OCI-LY7 (cell line): Measurements from ENCODE around the gene PPID. TPM values are rescaled to one million over a fixed set of nuclear protein-coding genes. Genes with fewer than 3 reads are reported as not detected.

Experiments used
- Bru-seq: library from RNA; stranded (reverse); fragments of 400-500 nt; gene quantifications from one replicate; lab custom pipeline; 2021; lab: Mats Ljungman, UMichigan
- BruChase-seq, 2 experiments: library from RNA; stranded (reverse); fragments of 400-500 nt; gene quantifications; one replicate each; lab custom pipeline; 2021; lab: Mats Ljungman, UMichigan
- BruUV-seq: library from RNA; stranded (reverse); fragments of 400-500 nt; replicated peaks from 2 replicates; lab custom pipeline; 2021; lab: Mats Ljungman, UMichigan
- CTCF ChIA-PET: fragments of 300-600 bp; sonication (Branson Sonifier 250); formaldehyde crosslinking; loops from one replicate; lab custom pipeline; 2022; ENCODE audit warnings: antibody characterized with exemption; ENCODE audit not compliant: unreplicated experiment; lab: Charles Lee
- POLR2A ChIA-PET: fragments of 300-600 bp; sonication (Branson Sonifier 250); formaldehyde crosslinking; loops from one replicate; lab custom pipeline; 2022; ENCODE audit warnings: antibody characterized with exemption; lab: Charles Lee
- DNase-seq: peaks from one replicate; pipeline ENCODE4 v3.0.0-alpha.2; 2015; ENCODE audit warnings: low spot score
- H2AFZ ChIP-seq: fragments of 200-600 bp; sonication (generic), shearing (Covaris generic); 2 replicates; pipeline ENCODE4 v1.6.1; 2014; ENCODE audit warnings: mild to moderate bottlenecking, antibody characterized with exemption, low read length, moderate library complexity
- H3K27ac ChIP-seq: fragments of 200-600 bp; sonication (generic); 2 replicates; pipeline ENCODE4 v1.5.1; 2014; ENCODE audit warnings: mixed run types, low read depth, mild to moderate bottlenecking, moderate library complexity, low read length, inconsistent platforms; ENCODE audit not compliant: poor library complexity, severe bottlenecking
- H3K36me3 ChIP-seq: fragments of 200-600 bp; sonication (generic); 2 replicates; pipeline ENCODE4 v1.6.1; 2014; ENCODE audit warnings: mild to moderate bottlenecking, antibody characterized with exemption, low read length, moderate library complexity, mixed read lengths; ENCODE audit not compliant: insufficient read depth
- H3K4me1 ChIP-seq: fragments of 200-600 bp; sonication (generic); 2 replicates; pipeline ENCODE4 v1.5.1; 2014; ENCODE audit warnings: mild to moderate bottlenecking, low read length; ENCODE audit not compliant: insufficient read depth, poor library complexity, severe bottlenecking
- H3K4me2 ChIP-seq: fragments of 200-600 bp; sonication (generic); 2 replicates; pipeline ENCODE4 v1.6.1; 2014; ENCODE audit warnings: mild to moderate bottlenecking, low read length
- H3K4me3 ChIP-seq: fragments of 200-600 bp; sonication (generic); 2 replicates; pipeline ENCODE4 v1.5.1; 2014; ENCODE audit warnings: mild to moderate bottlenecking, low read depth, low read length; ENCODE audit not compliant: poor library complexity, severe bottlenecking
- H3K79me2 ChIP-seq: fragments of 200-600 bp; sonication (generic); 2 replicates; pipeline ENCODE4 v1.6.1; 2016; ENCODE audit warnings: low read depth, mild to moderate bottlenecking, low read length, moderate library complexity, mixed read lengths; ENCODE audit not compliant: insufficient read depth
- H3K9me2 ChIP-seq: fragments of 200-600 bp; sonication (generic); 2 replicates; pipeline ENCODE4 v1.6.1; 2016; ENCODE audit warnings: mild to moderate bottlenecking, low read length, mixed read lengths; ENCODE audit not compliant: insufficient read depth
- H3K9me3 ChIP-seq: fragments of 200-600 bp; sonication (generic); 2 replicates; pipeline ENCODE4 v1.6.1; 2014; ENCODE audit warnings: mild to moderate bottlenecking, mixed run types, low read length, mixed read lengths
- H4K20me1 ChIP-seq: fragments of 200-600 bp; sonication (generic); 2 replicates; pipeline ENCODE4 v1.6.1; 2014; ENCODE audit warnings: mild to moderate bottlenecking, antibody characterized with exemption, low read length, moderate library complexity, mixed read lengths; ENCODE audit not compliant: insufficient read depth
- CTCF ChIP-seq: fragments of 200-600 bp; sonication (generic); conservative IDR thresholded peaks from 2 replicates; pipeline ENCODE4 v1.5.1; 2014; ENCODE audit warnings: mild to moderate bottlenecking, antibody characterized with exemption, low read length, moderate library complexity, mixed read lengths
- EZH2phosphoT487 ChIP-seq: fragments of 200-600 bp; sonication (generic); IDR thresholded peaks from 2 replicates; pipeline ENCODE4 v1.6.1; 2018; ENCODE audit warnings: low read depth, borderline replicate concordance, mild to moderate bottlenecking, mixed run types, antibody characterized with exemption, low read length, moderate library complexity, mixed read lengths
- intact Hi-C: fragments of 100-400 bp; cut with micrococcal nuclease; formaldehyde crosslinking; loops from one replicate; pipeline ENCODE4 v1.10.0; 2022; ENCODE audit not compliant: unreplicated experiment
- long read RNA-seq: library from polyadenylated mRNA; stranded (forward); transcript quantifications from one replicate; pipeline ENCODE4 v2.0.0, GENCODE V29; 2022
- total RNA-seq, 2 experiments: library from RNA; depleted of rRNA in 1 of 2; stranded (reverse); fragments of >200 nt in 1 of 2; shearing (Covaris generic) in 1 of 2; gene quantifications; 2 replicates each; pipeline ENCODE4 v1.2.3, GENCODE V29; 2014 to 2022

Gene PPID
- total RNA-seq (2014; rRNA removed; shearing (Covaris generic)), result 27.3 and 29.9 TPM in 2 replicates
- 21.2 and 25.0 TPM in 2 replicates for total RNA-seq (2022)
- Bru-seq, nascent RNA, result percentile 72 among the genes with signal in this experiment
- percentile 77 among the genes with signal in this experiment for BruChase-seq, experiment 1, labeled RNA remaining after a 6-hour chase
- percentile 74 among the genes with signal in this experiment for BruChase-seq, experiment 2, labeled RNA remaining after a 2-hour chase
- long read RNA-seq, transcript PPID-201 (10 exons, 1,823 nt), result major isoform, 81 of 92 reads
- long read RNA-seq, partial matches to known transcripts, result 7 of 92 reads
- long read RNA-seq, other reads (novel, unspliced or antisense), result 4 of 92 reads

DNA sequence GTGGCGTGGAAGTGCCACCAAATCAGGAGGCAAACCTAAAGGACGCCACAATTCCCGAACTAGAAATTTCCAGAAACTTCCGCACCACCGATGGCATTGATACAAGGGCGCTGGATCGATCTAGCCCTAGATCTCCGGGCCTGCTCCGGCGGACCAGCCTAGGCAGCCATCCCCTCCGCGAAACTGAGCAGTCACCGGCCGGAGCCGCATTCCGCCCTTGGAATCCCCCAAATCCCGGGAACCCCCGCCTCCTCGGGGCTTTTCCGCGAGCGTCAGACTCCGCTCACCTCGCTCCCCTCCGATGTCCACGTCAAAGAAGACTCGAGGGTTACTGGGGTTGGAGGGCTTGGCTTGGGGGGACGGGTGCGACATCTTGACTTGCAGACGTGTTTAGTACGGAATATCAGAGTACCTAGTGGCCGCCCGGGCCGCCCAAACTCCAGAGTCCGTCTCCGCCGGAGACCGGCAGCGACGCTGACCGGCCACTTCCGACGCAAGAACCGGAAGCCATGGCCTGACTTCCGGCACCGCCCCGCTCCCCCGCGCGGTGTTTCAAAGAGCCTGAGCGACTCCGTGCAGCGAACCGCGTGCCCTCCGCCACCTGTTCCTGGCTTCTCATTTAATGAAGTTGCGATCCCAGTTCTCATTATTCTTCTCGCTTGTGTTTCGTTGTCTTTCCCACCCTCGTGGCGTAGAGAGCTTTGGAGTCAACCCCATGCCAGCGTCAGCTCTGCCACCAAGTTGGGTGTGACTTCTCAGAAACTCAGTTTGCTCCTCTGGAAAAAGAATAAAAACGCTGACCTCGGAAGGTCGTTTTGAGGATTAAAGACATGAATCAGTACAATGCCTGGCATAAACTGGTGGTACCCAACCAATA lies at the start of gene PPID:
TSS of gene PPID (minus strand) at position 480 of the 877 bp plus-strand sequence. CDS start at position 372, 108 bp downstream.
- Histone ChIP-seq H3K27ac (peak within 1 kb of the TSS; percentile 29), H4K20me1 (no peaks in the 10 kb centered on the region), H3K4me3 (peak within 1 kb of the TSS; percentile 96), H3K4me2 (peak within 1 kb of the TSS; percentile 84), H3K36me3 (peaks cover 33% of the 10 kb centered on the region), H3K9me2 (no peaks in the 10 kb centered on the region), H3K9me3 (0 out of 2 replicates have a peak, but pooled peaks cover 4% of the 10 kb centered on the region), H3K4me1 (peaks cover 13% of the 10 kb centered on the region), H2AFZ (peak within 1 kb of the TSS; percentile 89), H3K79me2 (peaks cover 20% of the 10 kb centered on the region)
- intact Hi-C loops, result loop anchor here (2.0 kb wide), 1 partner anchor 50 kb away; the partner anchor contains the start of gene ETFDH
- CTCF ChIA-PET, result no interaction called here
- peak; percentile 85 for DNase-seq
- TF ChIP-seq CTCF, result no peak
- TF ChIP-seq EZH2phosphoT487, result no peak
- POLR2A ChIA-PET, result interaction anchor here (0.6 to 0.7 kb wide), 2 partner anchors 39 to 107 kb away, joined by 3 read pairs; no protein-coding TSS in a partner anchor
- no TSS peak for BruUV-seq

- no peak for DNase-seq
- Histone ChIP-seq H3K9me2 (no peaks in the 10 kb centered on the region), H3K79me2 (no peaks in the 10 kb centered on the region), H3K36me3 (no peaks in the 10 kb centered on the region), H3K4me3 (no peak overlapping the region), H2AFZ (no peak overlapping the region), H3K9me3 (no peaks in the 10 kb centered on the region), H3K4me2 (no peak overlapping the region), H4K20me1 (no peaks in the 10 kb centered on the region), H3K4me1 (no peaks in the 10 kb centered on the region), H3K27ac (no peak overlapping the region)
- intact Hi-C loops, result no loop called here
- TF ChIP-seq CTCF (no peak), EZH2phosphoT487 (no peak)
- no TSS peak for BruUV-seq
- ChIA-PET CTCF (no interaction called here), POLR2A (interaction anchor here (0.6 kb wide), 1 partner anchor 414 kb away, joined by 4 read pairs; no protein-coding TSS in a partner anchor)
These were observed 48.6 kb upstream of the PPID start for GRCh38 chr4:158771776-158772175.
